ENCODE data around the gene MACROD2.

The MACROD2 gene

DNA sequence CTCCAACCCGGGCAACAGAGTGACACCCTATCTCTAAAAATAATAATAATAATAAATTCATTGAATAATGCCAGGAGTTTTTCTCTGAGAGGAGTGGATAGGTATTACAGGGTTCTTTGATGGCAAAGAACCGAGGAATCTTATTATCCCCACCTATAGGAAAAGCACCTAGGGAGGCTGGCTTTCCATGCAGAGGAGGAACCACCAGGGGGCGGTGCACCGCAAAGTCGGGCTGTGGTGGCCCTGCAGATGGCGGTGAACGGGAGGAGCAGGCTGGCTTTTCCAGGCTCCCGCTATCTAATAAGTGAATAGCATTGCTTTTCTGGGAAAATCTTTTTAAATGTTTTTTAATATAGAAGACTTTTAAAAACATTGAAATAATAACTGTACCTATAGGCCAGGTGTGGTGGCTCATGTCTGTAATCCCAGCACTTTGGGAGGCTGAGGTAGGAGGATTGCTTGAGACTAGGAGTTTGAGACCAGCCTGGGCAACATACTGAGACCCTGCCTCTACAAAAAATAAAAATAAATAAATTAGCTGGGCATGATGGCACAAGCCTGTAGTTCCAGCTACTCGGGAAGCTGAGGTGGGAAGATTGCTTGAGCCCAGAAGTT, 1713.8 kb downstream of the MACROD2 start:
- no peak for DNase-seq

DNA sequence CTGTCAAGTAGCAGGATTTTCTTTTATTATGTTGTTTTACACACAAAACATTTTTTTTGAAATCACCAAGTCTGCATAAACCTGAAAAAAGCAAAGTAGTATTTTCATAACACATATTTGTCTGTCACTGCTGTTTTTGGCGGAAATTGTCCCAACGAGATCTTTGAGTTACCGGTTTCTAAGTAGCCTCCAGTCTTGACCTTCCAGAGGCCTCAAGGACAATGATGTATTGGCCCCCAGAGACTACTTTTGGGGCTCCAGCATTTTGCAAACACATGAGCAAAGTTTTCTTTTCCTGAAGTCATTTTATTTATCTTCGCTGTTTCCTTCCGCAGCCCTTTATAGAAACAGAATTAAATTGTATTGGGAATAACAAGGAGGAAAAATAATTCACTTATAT, 1715.3 kb downstream of the MACROD2 start:
- no peak for DNase-seq

DNA sequence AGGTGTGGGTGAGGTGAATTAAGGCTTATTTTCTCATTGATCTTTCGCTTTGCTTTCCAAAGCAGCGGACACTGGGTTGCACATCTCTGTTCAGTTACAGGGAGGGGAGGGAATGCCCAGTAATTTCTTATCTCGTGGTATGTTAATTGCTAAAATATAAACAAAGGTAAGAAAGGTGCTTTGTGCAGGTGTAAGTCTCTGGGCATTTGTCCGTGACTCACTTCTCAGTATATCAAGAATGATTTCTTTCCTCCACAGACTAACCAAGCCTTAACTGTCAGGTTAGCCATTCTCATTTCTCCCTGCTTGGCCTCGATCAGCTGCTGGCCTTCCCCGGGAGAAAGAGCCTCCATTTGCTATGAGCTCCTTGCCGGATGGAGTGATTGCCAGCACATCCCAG, 1715.9 kb downstream of the MACROD2 start:
- no peak for DNase-seq

DNA sequence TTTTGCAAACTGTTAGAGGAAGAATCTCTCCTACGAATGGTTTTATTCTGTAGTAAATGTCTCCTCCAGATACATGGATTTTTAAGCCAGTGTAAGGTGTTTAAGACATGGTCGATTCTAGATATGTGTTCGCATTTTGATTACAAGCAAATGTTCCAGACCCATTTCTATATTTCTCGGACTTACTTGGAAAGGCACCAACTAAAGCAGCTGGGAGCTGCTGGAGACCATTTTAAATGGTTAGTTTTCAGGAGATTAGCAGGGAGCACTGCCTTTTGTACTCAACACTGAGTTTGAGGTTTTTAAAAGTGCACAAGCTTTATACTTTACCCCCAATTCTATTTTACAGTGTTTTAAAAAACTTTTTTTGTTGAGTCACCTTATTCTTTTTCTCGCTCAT, 1720.9 kb downstream of the MACROD2 start:
- no peak for DNase-seq

DNA sequence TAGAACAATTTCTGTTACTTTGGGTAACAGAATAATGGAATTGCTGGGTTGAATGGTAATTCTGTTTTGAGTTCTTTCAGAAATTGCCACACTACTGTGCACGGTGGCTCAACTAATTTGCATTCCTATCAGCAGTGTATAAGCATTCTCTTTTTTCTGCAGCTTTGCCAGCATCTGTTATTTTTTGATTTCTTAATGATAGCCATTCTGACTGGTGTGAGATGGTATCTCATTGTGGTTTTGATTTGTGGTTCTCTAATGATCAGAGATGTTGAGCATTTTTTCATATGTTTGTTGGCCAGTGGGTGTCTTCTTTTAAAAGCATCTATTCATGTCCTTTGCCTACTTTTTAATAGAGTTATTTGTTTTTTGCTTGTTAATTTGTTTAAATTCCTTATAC, 1731.1 kb downstream of the MACROD2 start:
- no peak for DNase-seq

DNA sequence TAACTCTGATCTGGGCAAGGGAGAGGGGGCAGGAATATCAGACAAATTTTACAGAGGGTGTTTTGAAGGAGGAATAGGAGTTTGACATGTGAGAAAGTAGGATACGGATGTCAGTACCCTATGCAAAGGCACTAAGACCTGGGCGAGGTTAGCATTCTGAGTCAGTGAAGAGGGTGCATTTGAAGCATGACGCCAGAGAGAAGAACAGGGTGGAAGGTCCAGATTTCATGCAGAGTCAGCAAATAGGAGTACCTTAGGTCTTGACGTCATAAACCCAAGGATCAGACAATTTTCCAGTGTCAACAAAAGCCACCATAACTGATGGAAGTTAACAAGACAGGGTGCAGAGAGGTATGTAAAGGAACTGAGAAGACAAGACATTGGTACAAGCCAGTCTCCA, 1738.7 kb downstream of the MACROD2 start:
- no peak for DNase-seq

DNA sequence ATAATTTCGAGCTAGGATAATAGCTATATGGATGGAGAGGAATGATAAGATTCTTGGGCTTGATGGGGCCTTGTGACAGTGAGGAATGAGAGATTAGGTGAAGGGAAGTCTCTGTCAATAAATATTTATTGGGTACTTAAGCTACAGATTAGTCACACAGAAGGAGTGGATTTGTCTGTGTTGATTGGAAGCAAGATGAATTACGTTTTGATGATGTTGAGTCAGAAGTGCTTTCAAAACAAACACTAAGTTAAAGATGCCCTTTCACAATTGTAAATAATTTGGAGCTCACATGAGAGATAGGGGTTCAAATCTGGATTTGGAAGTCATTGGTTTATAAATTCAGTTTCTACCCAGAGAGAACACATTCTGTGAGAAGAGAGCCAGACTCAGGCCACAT, 1743.7 kb downstream of the MACROD2 start:
- DNase-seq, result no peak

DNA sequence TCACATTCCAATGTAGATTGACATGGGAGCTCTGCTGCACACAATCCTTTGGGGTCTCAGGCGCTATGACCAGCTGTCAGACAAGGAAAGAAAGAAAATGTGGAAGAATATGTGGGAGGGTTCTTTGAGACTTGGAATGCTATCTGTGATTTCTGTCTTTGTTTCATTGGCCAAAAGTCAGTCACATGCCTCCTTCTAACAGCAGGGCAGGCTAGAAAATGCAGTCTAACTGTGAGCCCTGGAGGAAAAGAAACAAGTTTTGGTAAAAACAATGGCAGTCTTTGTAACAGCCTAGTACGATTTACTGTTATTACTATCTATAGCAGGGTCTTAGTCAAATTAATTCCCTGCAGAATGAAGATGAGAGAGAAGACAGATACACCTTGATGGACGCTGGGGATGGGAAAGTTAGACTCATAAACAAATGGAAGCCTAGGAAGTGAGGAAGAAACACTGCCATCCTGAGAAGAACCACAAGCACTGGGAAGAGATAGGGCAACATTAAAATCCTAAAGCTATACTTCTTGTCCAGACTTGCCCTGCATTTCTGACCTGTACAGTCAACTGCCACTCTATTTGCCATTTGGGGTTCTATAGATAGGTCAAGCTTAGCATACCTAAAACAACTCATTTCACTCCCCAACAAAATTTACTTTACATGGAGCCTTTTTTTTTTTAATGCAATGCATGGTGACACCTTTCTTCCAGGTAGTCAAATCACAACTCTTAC, 1744.9 kb downstream of the MACROD2 start:
- no peak for DNase-seq

DNA sequence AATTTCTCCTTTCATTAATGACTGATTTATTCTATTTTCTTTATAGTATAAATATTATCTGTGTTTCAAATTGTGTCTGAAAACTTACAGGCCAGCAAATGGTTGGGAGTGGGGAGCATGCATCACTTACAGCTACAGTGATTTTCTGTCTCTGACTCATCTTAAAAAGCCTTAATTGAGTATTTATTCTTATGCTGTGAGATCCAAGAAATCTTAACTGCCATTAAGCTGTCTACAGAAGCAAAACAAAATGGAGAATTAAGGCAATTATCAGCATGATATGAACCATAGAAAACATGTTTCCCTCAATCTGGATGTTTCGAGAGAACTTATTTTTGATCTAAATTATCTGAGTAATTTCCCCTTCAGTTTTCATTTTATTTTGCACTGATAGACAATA, 1746.8 kb downstream of the MACROD2 start:
- peak; percentile 15 for DNase-seq

DNA sequence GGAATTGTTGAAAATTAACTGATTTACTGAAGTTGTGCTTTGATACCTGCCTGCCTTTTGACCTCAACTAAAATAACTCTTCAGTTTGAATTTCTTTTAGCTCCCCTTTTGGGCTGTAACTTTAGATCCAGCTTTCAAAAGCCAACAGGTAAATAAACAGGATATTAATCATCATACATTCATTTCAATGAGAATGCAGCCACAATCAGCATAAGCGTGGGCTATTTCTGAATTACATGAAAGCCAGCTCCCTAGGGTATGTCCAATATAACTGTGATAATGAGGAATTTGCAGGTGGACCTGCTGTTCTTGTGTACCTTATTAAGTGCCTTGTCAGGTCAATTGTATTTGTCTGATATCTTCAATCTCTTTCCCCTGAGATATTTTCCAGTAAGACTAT, 1747.3 kb downstream of the MACROD2 start:
- DNase-seq, result no peak

DNA sequence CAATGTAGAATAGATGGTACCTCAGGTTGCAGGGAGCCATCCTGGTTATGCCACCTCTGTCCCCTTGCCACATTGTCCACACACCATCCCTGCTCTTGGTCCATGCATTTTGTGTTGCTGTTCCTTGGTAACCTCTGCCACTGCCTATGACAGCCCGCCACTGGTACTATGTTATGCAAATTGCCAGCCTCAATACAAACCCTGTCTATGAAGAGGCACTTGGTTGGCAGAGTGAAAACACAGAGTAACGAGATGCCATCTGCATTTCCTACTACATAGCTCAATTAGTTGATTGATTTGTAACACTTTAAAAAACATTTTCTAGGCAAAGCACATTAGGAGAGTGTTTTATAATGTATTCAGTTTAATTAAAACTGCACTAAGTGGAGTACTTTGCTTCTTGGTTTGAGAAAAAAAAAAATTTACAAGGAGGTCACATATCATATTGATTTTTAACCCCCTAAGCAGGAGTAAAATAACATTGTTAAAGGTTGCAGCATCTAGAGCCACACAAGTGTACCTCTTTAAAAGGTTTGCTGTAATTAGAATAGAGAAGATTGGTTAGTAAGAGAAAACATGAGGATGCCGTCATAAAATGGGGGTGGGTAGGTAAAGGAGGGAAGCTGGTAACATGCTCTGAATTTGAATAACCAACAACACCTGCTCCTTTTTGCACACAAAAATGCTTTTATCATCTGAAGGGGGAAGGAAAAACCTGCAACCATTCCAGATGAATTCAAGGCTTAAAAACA, 1760.9 kb downstream of the MACROD2 start:
- DNase-seq, result no peak

DNA sequence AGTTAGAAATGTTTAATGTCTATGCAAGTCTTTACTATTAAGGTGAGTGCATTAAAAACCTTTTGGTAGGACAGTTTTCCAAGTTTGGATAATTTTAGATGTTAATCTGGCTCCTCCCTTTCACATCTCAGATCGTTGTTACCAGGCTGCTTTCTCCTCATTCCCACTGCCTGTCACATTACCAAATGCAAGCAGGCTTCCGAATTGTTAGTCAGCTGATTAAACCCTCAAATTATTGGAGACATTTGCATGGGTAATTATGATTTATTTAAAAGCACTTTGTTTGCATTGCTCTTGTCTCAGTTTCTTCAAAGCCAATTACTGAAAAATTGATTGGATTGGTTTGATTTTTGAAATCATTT, 1761.4 kb downstream of the MACROD2 start:
- no peak for DNase-seq

DNA sequence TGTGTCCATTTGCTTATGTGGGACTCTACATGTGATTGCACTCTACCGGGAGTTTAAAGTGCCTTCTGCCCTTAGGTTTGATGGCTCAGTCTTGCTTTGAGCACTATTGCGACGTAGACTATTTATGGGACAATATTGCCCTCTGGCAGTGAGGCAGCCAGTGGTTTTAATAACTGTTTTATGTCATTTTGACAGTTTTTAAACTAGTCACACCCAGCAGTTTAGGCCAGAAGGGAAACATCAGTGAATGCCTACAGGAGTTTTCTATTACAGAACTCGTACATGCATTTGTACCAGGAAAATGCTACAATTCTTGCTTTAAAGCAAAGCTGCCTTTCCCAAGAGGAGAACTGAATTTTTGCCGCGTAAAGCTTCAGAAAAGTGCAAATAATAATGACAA, 1764.3 kb downstream of the MACROD2 start:
- peak; percentile 63 for DNase-seq

DNA sequence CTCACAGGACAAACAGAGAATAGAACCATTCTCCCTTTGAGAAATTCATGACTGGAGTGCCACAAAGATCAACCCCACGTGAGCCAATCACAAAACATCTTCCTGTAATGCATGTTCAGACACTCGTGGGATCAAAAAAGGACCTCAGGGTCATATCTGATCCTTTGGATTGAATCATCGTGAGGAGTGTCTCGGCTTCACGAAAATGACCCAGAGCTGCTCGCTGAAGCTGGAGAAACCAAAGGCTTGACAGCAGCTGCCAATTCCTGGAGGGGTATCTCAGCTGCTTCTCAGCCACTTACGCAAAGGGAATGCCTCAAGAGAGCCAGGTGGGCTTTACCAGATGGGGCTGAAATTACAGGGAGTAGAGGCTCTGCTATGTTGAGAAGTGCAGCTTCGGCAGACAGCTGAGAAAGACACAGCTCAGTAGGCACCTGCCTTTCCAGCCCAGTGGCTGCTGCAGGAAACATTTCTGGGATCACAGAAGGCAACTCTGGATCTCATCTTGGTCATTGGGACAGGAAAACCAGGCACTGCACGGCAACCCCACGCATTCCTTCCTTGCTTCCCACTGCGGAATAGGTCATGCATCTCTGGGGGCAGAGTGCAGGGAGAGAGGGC, 1764.8 kb downstream of the MACROD2 start:
- no peak for DNase-seq

DNA sequence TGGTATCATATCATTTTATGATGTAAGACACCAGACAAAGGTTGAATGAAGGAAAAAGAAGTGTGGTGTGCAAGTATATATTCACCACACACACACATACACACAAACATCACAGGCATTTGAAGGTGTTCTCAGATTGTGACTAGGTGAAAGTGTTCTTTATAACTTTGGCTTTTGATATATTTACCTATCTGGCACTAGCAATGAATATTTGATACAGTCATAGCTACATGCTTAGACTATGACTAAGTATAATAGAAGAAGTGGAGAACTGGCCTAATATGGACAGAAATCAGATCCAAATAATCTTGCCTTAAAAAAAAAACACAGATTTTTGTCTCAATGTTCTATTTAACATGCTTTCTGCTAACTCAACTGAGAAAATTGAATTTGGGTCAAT, 1768.0 kb downstream of the MACROD2 start:
- DNase-seq, result peak; percentile 61

DNA sequence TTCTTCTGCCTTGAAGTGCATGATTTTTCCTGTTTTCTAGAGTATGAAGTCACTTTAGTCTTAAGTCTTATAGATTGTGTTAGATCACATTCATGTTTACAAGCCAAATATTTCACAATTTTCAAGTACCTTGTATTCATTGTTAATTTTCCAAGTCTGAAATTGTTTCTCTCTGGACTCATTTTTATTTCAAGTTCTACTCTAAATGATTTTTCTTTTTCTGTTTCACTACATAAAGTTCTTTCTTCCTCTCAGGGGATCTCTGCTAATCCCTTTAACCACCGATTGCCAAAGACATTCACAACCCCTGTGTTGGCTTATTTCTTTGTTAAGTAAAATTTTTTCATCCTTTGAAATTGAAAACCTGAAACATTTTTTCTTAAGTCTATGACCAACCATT, 1772.3 kb downstream of the MACROD2 start:
- no peak for DNase-seq

DNA sequence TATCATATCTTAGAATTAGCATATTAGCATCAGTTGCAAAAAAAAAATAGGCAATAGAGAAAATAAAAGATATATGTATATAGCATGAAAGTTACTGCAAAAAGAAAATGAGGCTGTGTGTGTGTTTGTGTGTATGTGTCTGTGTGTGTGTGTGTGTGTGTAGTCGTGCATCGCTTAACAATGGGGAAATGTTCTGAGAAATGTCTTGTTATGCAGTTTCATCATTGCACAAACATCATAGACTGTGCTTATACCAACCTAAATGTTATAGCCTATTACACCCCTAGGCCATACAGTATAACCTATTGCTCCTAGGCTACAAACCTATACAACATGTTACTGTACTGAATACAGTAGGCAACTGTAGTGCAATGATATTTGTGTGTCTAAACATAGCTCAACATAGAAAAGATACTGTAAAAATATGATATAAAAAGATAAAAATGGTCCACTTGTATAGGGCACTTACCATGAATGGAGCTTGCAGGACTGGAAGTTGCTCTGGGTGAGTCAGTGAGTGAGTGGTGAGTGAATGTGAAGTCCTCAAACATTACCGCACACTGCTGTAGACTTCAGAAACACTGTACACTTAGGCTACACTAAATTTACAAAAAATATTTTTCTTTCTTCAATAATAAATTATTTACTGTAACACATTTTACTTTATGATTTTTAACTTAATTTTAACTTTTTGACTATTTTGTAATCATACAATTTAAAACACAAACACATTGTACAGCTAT, 1772.9 kb downstream of the MACROD2 start:
- no peak for DNase-seq

DNA sequence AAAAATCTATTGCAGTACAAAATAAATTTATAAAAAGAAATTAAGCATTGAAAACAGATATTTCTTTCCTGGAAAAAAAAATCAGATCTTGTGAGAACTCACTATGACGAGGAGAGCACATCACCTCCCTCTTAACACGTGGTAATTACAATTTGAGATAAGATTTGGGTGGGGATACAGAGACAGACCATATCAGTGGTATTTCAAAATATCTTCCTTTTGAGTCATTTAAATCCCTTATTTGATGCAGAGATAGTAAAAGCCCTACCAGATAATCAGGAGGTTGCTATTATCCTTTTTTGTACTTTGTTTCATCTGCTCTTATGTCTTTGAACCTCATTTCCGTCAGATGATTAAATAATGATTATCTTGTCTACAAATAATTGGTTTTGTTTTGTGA, 1777.5 kb downstream of the MACROD2 start:
- DNase-seq, result no peak

DNA sequence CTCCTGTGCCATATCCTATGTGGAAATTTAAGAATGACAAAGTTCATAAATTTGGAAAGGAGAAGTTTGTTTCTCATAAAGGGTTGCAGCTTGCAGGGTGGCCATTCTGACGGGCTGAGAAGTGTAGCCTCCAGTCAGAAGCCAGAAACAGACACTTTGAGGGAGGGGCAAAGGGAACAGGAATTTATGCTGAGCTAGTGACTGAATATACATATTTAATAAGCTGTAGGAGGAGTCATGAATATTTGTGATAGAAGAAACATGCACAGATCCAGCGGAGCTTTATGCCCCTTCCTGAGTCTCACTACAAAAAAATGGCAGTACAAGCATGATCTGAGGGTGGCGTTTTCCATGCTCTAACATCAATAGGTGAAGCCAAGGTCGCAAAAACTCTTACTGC, 1779.6 kb downstream of the MACROD2 start:
- DNase-seq, result no peak

DNA sequence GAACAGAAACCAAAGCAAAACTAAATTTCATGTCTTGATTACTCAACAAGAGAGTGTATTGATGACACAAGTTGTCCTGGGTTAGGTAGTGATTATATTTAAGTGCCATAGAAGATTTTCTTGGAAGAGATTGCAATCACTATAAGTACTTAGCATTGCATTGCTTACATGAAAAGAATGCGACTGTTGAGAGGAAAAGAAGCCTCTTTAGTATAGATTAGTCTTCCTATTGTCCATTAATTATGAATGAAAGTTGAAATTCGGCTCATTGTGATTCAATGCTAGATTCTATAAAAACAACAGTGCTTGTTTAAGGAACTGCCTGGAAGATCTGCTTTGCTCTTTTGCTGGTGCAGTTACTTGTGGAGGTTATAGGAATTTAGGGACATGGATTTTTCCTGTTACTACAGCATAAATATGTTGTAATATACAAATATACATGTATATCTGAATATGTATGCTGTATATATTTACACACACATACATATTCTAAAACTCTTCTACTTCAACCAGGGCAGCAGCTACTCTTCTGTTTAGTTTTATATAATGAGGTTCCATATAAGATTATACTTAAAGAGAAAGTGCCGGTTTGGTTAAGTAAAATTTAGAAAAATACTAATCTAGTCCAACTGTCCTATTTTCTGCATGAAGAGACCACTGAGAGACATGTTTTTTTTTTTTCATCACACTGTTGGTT, 1781.6 kb downstream of the MACROD2 start:
- no peak for DNase-seq

DNA sequence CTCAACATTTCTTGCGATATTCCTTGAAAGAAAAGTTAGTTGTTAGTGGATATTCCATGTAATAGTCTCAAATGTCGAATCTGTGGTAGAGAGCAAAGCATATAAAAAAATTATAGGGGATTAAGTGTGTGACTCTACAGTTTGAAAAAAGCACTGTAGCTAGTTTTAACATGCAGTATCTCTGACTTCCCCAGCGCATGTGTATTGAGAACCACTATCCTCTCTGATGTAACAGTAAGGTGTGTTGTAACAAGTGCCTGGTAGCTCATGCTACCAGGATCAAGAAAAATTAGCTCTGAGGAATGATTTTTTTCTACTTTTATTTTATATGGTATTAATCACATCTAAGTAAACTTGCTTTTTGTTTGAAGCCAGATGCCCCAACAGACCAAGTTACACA, 1788.7 kb downstream of the MACROD2 start:
- no peak for DNase-seq

DNA sequence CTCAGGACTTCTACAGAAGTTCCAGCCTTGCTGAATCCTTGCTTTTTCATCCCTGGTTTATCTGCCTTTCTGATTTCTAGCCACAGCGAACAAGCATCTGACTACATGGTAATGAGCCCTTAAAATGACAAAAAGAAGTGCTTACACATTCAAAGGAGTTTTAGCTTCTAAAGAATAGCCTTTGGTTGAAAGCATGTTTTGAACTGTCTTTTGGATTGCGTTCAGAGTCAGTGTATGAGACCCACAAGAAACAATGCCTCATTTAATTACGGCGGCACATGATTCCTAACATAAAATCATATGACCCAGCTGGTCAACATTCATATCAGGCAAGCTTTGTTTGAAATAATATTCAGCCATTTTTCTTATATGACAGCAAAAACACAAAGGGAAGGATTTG, 1793.8 kb downstream of the MACROD2 start:
- DNase-seq, result peak; percentile 33

Measured in fibroblast of skin of back (primary cell).